B cell (primary cell): Measurements from ENCODE around the gene SREBF1.

ENCODE experiments used
- CTCF ChIP-seq: fragments of 200-600 bp; IDR thresholded peaks from one replicate; pipeline ENCODE4 v1.8.0; 2022; ENCODE audit warnings: antibody characterized with exemption, mild to moderate bottlenecking
- EZH2 ChIP-seq: IDR thresholded peaks from 2 replicates; pipeline ENCODE4 v1.6.1; 2012; ENCODE audit warnings: borderline replicate concordance, low read depth, mild to moderate bottlenecking, moderate library complexity, low read length; ENCODE audit not compliant: insufficient read depth, poor library complexity, severe bottlenecking

GRCh38 chr17:17837966-17838962 lies 1.5 kb upstream of the SREBF1 start:
- no peak for TF ChIP-seq CTCF
- TF ChIP-seq EZH2 = no peak
